D721Med (cell line): ENCODE results near the gene SAMSN1.
"Not testable (repeated sequence)": the region's sequence is repeated elsewhere in the genome, so short reads cannot be mapped to it uniquely, and the experiment has no call there.

Source experiments
- DNase-seq: peaks from one replicate; pipeline ENCODE4 v3.0.0; 2011; ENCODE audit warnings: low spot score; ENCODE audit not compliant: insufficient read length
- FAIRE-seq: peaks from 2 replicates; lab custom pipeline; 2011; peaks lifted over from hg19 to GRCh38; lab: Jason Lieb, UNC
- CTCF ChIP-seq: IDR thresholded peaks from 2 replicates; pipeline ENCODE4 v1.5.1; 2012; ENCODE audit warnings: mild to moderate bottlenecking, control low read depth; ENCODE audit not compliant: insufficient read depth; ENCODE audit errors: missing control alignments

The SAMSN1 gene

GRCh38 chr21:14497825-14498224 is 48.3 kb downstream of the SAMSN1 start:
- TF ChIP-seq CTCF = no peak
- FAIRE-seq = no peak
- DNase-seq = no peak

- FAIRE-seq = no peak
- TF ChIP-seq CTCF = no peak
- DNase-seq = no peak
Observed at GRCh38 chr21:14495075-14495474, 51.0 kb downstream of the SAMSN1 start.

GRCh38 chr21:14494181-14494580 is 51.9 kb downstream of the SAMSN1 start:
- FAIRE-seq, DNase-seq: not testable (repeated sequence)

GRCh38 chr21:14493731-14494130 is 52.4 kb downstream of the SAMSN1 start:
- DNase-seq = no peak
- TF ChIP-seq CTCF = no peak
- FAIRE-seq = no peak

GRCh38 chr21:14492931-14493330 is 53.2 kb downstream of the SAMSN1 start:
- FAIRE-seq (no peak), DNase-seq (no peak)
- no peak for TF ChIP-seq CTCF

GRCh38 chr21:14491269-14491681 is 54.8 kb downstream of the SAMSN1 start:
- TF ChIP-seq CTCF = no peak
- DNase-seq (no peak), FAIRE-seq (no peak)

- no peak for TF ChIP-seq CTCF
- DNase-seq (no peak), FAIRE-seq (no peak)
Observed at GRCh38 chr21:14488672-14489204, 57.4 kb downstream of the SAMSN1 start.
